Colonic mucosa (tissue), 4 donors: ENCODE data around the gene PDE4A. TPM values are rescaled to one million over a fixed set of nuclear protein-coding genes. Genes with fewer than 3 reads are reported as not detected.
A peak's percentile ranks its signal among the peaks of the same experiment; 100 is the strongest.
"Not testable (repeated sequence)": the region's sequence is repeated elsewhere in the genome, so short reads cannot be mapped to it uniquely, and the experiment has no call there.

Experiments used
- DNase-seq: peaks from one replicate; pipeline ENCODE4 v3.0.0-alpha.2; 2020
- H3K27ac ChIP-seq: fragments of 200-600 bp; one replicate; pipeline ENCODE4 v1.8.0; 2021
- H3K27me3 ChIP-seq: fragments of 200-600 bp; one replicate; pipeline ENCODE4 v1.8.0; 2021
- H3K36me3 ChIP-seq: fragments of 200-600 bp; one replicate; pipeline ENCODE4 v1.8.0; 2021
- H3K4me1 ChIP-seq: fragments of 200-600 bp; one replicate; pipeline ENCODE4 v1.8.0; 2021; ENCODE audit warnings: mild to moderate bottlenecking
- H3K4me3 ChIP-seq: fragments of 200-600 bp; one replicate; pipeline ENCODE4 v1.8.0; 2021
- H3K9ac ChIP-seq, 2 donors: one replicate each; pipeline ENCODE4 v1.7.0; 2013; ENCODE audit warnings: control low read depth in 2 of 2, low read depth in 2 of 2, low read length in 2 of 2
- H3K9me3 ChIP-seq: fragments of 200-600 bp; one replicate; pipeline ENCODE4 v1.8.0; 2021
- intact Hi-C: fragments of 100-400 bp; cut with DNase I; formaldehyde crosslinking; loops from one replicate; pipeline ENCODE4 v1.14.1; 2022
- total RNA-seq, 2 donors: library from RNA; stranded (reverse); fragmentation: NEBNext Ultra II Directional in 1 of 2; extraction: Animal tissue kit (Norgen Biotek cat#: 25700) in 1 of 2; gene quantifications; one replicate each; pipeline ENCODE4 v1.2.1, GENCODE V29; 2021
- TF ChIP-seq, protein P1 (sequence below): fragments of 200-600 bp; IDR thresholded peaks from one replicate; pipeline ENCODE4 v1.8.0; 2022; ENCODE audit warnings: antibody characterized with exemption, mild to moderate bottlenecking
- donor health status: healthy.
- donor health status: DM: no; HTN: no; CAD: no.
- donor health status: DM: no; HTN: no; CAD: no.

The PDE4A gene
- total RNA-seq, 2 donors from 2014 or later: 8.6 to 13.8 TPM

DNA sequence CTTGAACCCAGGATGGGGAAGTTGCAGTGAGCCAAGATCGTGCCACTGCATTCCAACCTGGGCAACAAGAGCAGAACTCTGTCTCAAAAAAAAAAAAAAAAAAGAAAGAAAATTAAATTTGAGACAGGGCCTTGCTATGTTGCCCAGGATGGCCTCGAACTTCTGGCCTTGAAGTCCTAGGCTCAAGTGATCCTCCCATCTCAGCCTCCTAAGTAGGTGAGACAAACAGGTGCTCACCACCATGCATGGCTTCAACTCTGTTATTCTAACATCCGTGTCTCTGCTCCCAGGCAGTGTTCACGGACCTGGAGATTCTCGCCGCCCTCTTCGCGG, 40.3 kb downstream of the PDE4A start:
- H3K27me3 ChIP-seq: no peaks in the 10 kb centered on the region
- H3K36me3 ChIP-seq: no peaks in the 10 kb centered on the region
- H3K4me1 ChIP-seq: no peaks in the 10 kb centered on the region
- no peak overlapping the region for H3K9ac ChIP-seq
- H3K27ac ChIP-seq: no peak overlapping the region
- TF ChIP-seq, protein P1, sequence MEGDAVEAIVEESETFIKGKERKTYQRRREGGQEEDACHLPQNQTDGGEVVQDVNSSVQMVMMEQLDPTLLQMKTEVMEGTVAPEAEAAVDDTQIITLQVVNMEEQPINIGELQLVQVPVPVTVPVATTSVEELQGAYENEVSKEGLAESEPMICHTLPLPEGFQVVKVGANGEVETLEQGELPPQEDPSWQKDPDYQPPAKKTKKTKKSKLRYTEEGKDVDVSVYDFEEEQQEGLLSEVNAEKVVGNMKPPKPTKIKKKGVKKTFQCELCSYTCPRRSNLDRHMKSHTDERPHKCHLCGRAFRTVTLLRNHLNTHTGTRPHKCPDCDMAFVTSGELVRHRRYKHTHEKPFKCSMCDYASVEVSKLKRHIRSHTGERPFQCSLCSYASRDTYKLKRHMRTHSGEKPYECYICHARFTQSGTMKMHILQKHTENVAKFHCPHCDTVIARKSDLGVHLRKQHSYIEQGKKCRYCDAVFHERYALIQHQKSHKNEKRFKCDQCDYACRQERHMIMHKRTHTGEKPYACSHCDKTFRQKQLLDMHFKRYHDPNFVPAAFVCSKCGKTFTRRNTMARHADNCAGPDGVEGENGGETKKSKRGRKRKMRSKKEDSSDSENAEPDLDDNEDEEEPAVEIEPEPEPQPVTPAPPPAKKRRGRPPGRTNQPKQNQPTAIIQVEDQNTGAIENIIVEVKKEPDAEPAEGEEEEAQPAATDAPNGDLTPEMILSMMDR: no peak
- H3K9me3 ChIP-seq: no peaks in the 10 kb centered on the region
- no peak for DNase-seq
- no peak overlapping the region for H3K4me3 ChIP-seq
- intact Hi-C loops: no loop called here

DNA sequence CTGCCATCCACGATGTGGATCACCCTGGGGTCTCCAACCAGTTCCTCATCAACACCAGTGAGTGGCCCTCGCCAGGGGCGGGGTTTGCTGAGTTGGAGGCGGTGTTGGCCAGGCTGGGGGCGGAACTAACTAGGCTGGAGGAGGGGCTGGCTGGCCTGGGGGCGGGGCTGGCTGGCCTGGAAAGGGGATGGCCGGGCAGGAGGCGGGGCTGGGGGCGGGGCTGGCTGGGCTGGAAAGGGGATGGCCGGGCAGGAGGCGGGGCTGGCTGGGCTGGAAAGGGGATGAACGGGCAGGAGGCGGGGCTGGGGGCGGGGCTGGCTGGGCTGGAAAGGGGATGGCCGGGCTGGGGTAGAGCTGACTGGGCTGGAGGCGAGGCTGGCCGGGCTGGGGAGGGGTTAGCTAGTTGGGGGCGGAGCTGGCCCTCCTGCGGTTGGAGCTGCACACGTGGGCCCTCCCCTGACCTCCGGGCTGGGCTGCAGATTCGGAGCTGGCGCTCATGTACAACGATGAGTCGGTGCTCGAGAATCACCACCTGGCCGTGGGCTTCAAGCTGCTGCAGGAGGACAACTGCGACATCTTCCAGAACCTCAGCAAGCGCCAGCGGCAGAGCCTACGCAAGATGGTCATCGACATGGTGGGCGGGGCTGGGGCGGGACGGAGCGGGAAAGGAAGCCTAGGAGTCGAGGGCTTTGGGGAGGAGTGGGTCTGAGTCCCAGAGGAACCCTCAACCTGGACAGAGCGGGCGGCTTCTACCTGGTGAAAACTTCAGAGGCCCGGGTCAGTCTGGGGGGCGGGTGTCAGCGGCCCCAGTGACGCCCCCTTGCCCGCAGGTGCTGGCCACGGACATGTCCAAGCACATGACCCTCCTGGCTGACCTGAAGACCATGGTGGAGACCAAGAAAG, 41.0 kb downstream of the PDE4A start:
- Histone ChIP-seq H3K27me3 (no peaks in the 10 kb centered on the region), H3K36me3 (no peaks in the 10 kb centered on the region), H3K4me3 (peak overlapping the region; percentile 28), H3K9me3 (no peaks in the 10 kb centered on the region), H3K4me1 (no peaks in the 10 kb centered on the region), H3K27ac (no peak overlapping the region), H3K9ac (no peak overlapping the region)
- intact Hi-C loops: no loop called here
- TF ChIP-seq, protein P1: no peak
- DNase-seq: peak; percentile 98

DNA sequence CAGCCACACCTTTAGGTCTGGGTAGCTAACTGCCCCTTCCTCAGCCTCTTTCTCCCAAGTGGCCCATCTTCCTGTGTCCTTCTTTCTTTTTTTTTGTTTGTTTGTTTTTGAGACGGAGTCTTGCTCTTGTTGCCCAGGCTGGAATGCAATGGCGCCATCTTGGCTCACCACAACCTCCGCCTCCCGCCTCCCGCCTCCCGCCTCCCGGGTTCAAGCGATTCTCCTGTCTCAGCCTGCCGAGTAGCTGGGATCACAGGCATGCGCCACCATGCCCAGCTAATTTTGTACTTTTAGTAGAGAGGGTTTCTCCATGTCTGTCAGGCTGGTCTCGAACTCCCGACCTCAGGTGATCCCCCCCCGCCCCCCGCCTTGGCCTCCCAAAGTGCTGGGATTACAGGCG, 41.7 kb downstream of the PDE4A start:
- intact Hi-C loops, H3K4me1 ChIP-seq, H3K4me3 ChIP-seq, H3K27ac ChIP-seq, H3K27me3 ChIP-seq, DNase-seq, H3K9ac ChIP-seq, H3K9me3 ChIP-seq, H3K36me3 ChIP-seq: not testable (repeated sequence)

DNA sequence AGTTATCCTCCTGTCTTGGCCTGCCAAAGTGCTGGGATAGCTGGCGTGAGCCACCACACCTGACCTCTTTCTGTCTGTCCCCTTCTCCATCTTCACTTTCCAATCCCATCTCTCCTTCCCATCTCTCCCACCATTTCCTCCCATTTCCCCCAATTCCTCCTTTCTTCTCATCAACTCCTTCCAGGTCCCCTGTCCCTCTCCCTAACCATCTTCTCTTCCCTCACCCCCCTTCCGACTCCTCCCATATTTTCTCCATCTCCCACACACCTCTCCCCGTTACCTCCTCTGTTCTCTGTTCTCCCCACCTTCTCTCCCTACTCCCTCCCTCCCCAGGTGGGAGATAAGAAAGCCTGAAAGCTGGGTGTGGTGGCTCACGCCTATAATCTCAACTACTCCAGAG, 42.2 kb downstream of the PDE4A start:
- no peaks in the 10 kb centered on the region for H3K27me3 ChIP-seq
- no peaks in the 10 kb centered on the region for H3K36me3 ChIP-seq
- no peaks in the 10 kb centered on the region for H3K4me1 ChIP-seq
- no peak overlapping the region for H3K27ac ChIP-seq
- TF ChIP-seq, protein P1: no peak
- H3K9ac ChIP-seq: no peak overlapping the region
- H3K4me3 ChIP-seq: no peak overlapping the region
- no peaks in the 10 kb centered on the region for H3K9me3 ChIP-seq
- intact Hi-C loops: no loop called here
- DNase-seq: no peak

DNA sequence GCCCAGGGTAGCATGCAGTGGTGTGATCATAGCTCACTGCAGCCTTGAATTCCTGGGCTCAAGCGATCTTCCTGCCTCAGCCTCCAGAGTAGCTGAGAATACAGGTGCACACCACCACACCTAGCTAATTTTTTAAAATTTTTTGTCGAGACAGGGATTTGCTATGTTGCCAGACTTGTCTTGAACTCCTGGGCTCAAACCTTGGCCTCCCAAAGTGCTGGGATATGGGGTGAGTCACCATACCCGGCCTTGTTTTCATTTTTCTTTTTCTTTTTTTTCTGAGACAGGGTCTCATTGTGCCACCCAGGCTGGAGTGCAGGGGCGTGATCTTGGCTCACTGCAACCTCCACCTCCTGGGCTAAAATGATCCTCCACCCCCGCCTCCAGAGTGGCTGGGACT, 44.1 kb downstream of the PDE4A start:
- Histone ChIP-seq H3K27ac (no peak overlapping the region), H3K9ac (no peak overlapping the region), H3K36me3 (no peaks in the 10 kb centered on the region), H3K4me1 (no peaks in the 10 kb centered on the region), H3K9me3 (no peaks in the 10 kb centered on the region), H3K27me3 (no peaks in the 10 kb centered on the region), H3K4me3 (no peak overlapping the region)
- TF ChIP-seq, protein P1: no peak
- intact Hi-C loops: no loop called here
- no peak for DNase-seq

DNA sequence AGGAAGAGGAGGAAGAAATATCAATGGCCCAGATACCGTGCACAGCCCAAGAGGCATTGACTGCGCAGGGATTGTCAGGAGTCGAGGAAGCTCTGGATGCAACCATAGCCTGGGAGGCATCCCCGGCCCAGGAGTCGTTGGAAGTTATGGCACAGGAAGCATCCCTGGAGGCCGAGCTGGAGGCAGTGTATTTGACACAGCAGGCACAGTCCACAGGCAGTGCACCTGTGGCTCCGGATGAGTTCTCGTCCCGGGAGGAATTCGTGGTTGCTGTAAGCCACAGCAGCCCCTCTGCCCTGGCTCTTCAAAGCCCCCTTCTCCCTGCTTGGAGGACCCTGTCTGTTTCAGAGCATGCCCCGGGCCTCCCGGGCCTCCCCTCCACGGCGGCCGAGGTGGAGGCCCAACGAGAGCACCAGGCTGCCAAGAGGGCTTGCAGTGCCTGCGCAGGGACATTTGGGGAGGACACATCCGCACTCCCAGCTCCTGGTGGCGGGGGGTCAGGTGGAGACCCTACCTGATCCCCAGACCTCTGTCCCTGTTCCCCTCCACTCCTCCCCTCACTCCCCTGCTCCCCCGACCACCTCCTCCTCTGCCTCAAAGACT, 46.9 kb downstream of the PDE4A start:
- H3K9me3 ChIP-seq: no peaks in the 10 kb centered on the region
- TF ChIP-seq, protein P1: no peak
- H3K9ac ChIP-seq: no peak overlapping the region
- no peaks in the 10 kb centered on the region for H3K36me3 ChIP-seq
- no peaks in the 10 kb centered on the region for H3K27me3 ChIP-seq
- intact Hi-C loops: no loop called here
- no peaks in the 10 kb centered on the region for H3K4me1 ChIP-seq
- DNase-seq: no peak
- H3K4me3 ChIP-seq: no peak overlapping the region
- no peak overlapping the region for H3K27ac ChIP-seq
